VCaP (cell line): ENCODE data around the gene PGM1.

Source experiments
- H3K27ac ChIP-seq: fragments of 450-650 bp; 2 replicates; pipeline ENCODE4 v1.5.1; 2017
- CTCF ChIP-seq: fragments of 450-650 bp; conservative IDR thresholded peaks from 2 replicates; pipeline ENCODE4 v1.5.1; 2017; ENCODE audit warnings: mild to moderate bottlenecking, moderate library complexity

The PGM1 gene

GRCh38 chr1:63675420-63675931, 82.3 kb downstream of the PGM1 start:
- no peak for TF ChIP-seq CTCF
- peak overlapping the region; percentile 46; the same call in 1 of the 2 replicates for H3K27ac ChIP-seq

- no peak for TF ChIP-seq CTCF
Measured at GRCh38 chr1:63677497-63677896, 84.3 kb downstream of the PGM1 start.

GRCh38 chr1:63678200-63678599, 85.0 kb downstream of the PGM1 start:
- no peak overlapping the region for H3K27ac ChIP-seq
- TF ChIP-seq CTCF = no peak

More at GRCh38 chr1:63677497-63677896, 84.3 kb downstream of the PGM1 start:
- no peak overlapping the region for H3K27ac ChIP-seq

GRCh38 chr1:63679076-63679475, 85.9 kb downstream of the PGM1 start:
- H3K27ac ChIP-seq = no peak overlapping the region
- TF ChIP-seq CTCF = no peak

GRCh38 chr1:63679589-63679988, 86.4 kb downstream of the PGM1 start:
- no peak for TF ChIP-seq CTCF
- no peak overlapping the region for H3K27ac ChIP-seq

- peak overlapping the region; percentile 64; the same call in 1 of the 2 replicates for H3K27ac ChIP-seq
- TF ChIP-seq CTCF = no peak
Measured at GRCh38 chr1:63682936-63683335, 89.7 kb downstream of the PGM1 start.

GRCh38 chr1:63683759-63684158, 90.5 kb downstream of the PGM1 start:
- H3K27ac ChIP-seq = peak overlapping the region; percentile 64
- no peak for TF ChIP-seq CTCF
